GM18861 (cell line): ENCODE data around the gene SUCNR1.
A peak's percentile ranks its signal among the peaks of the same experiment; 100 is the strongest.
"Not testable (repeated sequence)": the region's sequence is repeated elsewhere in the genome, so short reads cannot be mapped to it uniquely, and the experiment has no call there.

Experiments
- ATAC-seq: cut with Tn5 transposase; IDR thresholded peaks from one replicate; pipeline ENCODE4 v1.9.1; 2021; ENCODE audit not compliant: unreplicated experiment

The SUCNR1 gene

DNA sequence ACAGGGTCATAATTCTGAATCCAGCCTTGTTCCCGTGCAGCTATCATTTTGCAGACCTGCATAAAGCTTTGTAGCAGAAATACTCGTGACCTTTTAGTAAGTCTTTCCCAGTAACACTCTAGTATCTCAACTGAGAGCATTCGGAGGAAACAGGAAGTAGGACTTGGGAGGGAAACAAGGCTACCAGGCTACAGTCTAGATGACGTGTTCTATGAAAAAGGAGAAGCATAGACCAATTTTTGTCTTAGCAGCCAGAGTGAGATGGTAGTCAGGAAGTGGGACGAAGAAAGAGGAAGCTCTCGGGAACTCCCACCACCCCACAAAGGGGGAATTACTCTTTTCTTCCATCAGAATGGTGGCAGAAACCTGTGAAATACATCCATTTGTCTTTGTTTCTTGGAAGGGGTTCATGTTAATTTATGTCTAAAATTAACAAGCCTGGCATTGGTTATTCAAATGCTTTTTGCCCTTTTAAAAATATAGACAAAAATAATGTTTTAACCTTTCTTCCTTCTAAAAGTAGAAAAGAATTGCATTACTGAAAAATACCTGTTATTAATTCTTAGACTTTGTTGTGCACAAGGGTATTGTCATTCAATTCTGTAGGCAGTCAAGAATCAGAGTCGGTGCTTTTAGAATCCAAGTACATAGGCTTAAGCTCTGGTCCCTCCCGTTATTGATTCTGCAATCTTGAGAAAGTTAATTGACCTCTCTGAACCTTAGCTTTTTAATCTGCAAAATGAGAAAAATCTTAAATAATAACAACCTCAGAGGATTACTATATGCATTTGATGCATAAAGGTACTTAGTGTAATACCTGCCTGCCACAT is 1.6 kb upstream of the SUCNR1 start:
- peak; percentile 64 for ATAC-seq

DNA sequence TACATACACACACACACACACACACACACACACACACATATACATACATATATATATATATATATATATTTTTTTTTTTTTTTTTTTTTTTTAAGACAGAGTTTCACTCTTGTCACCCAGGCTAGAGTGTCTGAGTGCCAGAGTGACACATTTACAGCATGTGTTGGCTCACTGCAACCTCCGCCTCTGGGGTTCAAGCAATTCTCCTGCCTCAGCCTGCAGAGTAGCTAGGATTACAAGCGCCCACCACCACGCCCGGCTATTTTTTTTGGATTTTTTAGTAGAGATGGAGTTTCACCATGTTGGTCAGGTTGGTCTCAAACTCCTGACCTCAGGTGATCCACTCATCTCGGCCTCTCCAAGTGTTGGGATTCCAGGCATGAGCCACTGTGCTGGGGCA is 636 bp downstream of the SUCNR1 start:
- ATAC-seq: not testable (repeated sequence)

DNA sequence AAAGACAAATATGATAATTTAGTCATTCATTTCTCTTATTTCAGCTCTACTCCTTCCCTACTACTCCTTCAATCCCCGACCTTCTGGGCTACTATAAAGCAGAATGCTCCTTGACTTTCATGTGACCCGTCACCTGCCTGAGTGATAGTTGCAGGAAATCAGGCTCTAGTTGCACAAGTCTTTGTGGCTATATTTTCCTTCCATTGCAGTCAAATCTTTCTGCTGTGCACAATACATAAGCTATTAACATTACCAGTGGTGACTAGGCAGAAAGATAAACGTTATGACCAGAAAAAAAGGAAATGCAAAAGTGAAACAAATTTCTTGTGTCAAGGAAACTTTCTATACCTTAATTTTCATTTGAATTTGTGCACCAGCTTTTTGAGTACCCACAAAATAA is 2.3 kb downstream of the SUCNR1 start:
- ATAC-seq: peak; percentile 85

DNA sequence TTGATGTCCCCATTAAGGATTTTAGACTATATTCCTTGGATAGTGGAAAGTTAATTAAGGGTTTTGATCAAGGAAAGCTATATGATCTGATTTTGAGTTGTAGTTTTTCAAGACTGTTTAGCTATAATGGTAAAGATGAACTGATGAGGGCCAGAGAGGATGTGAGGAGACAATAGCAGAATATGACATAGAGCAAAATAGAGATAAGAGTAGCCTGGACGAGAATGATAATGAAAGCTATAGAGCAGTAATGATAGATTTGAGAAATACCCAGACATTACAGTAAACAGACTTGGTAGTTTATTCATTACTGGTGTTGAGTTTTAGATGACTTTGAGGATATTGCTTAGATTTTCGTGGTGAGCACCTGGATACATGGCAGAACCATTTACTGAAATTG is 3.8 kb downstream of the SUCNR1 start:
- ATAC-seq: no peak

DNA sequence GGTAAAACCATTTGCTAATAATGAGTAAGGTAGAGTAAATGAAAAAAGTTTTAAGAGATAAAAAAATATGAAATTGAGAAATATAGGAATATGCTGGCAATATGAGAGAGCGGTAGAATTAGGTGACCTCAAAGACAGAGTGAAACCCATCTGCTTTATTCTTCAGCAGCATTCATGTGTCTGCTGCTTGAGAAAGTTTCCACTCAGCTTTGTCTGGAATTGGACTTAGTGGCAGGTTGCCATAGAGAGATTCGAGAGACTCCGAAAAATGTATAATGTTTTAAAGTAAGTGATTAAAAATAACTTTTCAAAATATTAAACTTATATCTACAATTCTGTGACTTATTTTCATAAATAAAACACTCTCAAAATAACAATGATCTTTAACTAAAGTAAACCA is 5.0 kb downstream of the SUCNR1 start:
- no peak for ATAC-seq

DNA sequence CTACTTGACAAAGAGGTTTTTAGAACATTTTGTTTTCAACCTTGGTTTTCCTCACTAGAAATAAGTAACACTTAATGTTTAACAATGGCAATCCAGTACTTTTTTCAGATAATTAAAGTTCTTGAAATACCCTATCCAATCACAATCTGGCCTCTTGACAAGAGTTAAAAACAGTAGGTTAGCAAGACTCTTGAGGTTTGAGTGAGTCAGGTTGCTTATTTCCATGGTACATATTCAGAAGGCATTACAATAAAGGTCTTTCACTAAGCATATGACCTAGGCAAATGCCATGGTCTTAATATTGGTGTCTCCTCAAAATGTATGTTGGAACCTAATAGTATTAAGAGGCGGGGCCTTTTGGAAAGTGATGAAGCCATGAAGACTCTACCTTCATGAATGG is 5.6 kb downstream of the SUCNR1 start:
- no peak for ATAC-seq

DNA sequence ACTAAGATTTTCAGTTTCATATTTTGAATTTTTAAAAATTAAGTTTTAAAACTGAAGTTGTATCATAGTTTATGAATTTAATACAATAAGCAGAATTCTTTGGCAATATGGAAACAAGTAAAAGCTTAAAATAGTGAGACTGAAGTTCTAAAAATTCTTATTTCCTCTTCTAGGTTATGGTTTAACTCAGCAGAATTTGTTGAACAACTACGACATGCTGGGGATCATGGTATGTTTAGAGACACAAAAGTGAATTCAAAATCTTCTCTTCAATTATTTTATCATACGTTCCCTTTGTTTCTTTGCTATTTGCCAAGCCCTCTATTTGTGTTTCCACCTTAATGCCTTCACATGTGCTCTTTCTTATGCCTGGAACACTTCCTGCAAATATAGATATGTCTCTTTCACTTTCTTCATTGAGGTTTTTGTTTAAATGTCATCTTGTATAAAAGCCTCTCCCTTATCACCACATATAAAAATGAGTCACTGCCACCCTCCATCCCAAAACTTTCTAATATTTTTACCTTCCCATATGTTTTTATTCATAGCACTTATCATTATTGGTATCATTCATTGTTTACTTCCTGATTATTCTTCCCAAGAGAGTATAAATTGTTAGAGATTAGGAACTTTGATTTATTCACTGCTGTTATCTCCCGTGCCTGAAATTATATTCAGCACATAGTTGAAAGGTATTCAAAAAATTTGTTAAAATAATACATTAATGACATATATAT is 6.4 kb downstream of the SUCNR1 start:
- peak; percentile 31 for ATAC-seq

DNA sequence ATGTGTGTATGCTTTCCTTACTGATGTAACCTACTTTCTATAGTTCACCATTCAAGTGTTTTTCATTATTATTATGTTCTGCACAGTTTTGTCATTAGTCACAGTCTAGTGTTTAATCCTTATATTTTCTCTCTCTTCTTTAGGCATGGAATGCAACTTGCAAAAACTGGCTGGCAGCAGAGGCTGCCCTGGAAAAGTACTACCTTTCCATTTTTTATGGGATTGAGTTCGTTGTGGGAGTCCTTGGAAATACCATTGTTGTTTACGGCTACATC is 6.9 kb downstream of the SUCNR1 start:
- no peak for ATAC-seq

DNA sequence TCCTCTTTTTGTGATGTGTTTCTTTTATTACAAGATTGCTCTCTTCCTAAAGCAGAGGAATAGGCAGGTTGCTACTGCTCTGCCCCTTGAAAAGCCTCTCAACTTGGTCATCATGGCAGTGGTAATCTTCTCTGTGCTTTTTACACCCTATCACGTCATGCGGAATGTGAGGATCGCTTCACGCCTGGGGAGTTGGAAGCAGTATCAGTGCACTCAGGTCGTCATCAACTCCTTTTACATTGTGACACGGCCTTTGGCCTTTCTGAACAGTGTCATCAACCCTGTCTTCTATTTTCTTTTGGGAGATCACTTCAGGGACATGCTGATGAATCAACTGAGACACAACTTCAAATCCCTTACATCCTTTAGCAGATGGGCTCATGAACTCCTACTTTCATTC is 7.7 kb downstream of the SUCNR1 start:
- no peak for ATAC-seq

DNA sequence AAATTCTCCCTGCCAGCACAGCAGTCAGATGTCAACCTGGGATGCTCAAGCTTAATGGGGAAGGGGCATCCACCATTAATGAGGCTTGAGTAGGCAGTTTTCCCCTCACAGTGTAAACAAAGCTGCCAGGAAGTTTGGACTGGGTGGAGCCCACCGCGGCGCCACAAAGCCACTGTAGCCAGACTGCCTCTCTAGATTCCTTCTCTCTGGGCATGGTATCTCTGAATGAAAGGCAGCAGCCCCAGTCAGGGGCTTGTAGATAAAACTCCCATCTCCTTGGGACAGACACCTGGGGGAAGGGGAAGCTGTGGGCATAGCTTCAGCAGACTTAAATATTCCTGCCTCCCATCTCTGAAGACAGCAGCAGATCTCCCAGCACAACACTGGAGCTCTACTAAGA is 12.0 kb downstream of the SUCNR1 start:
- not testable (repeated sequence) for ATAC-seq

DNA sequence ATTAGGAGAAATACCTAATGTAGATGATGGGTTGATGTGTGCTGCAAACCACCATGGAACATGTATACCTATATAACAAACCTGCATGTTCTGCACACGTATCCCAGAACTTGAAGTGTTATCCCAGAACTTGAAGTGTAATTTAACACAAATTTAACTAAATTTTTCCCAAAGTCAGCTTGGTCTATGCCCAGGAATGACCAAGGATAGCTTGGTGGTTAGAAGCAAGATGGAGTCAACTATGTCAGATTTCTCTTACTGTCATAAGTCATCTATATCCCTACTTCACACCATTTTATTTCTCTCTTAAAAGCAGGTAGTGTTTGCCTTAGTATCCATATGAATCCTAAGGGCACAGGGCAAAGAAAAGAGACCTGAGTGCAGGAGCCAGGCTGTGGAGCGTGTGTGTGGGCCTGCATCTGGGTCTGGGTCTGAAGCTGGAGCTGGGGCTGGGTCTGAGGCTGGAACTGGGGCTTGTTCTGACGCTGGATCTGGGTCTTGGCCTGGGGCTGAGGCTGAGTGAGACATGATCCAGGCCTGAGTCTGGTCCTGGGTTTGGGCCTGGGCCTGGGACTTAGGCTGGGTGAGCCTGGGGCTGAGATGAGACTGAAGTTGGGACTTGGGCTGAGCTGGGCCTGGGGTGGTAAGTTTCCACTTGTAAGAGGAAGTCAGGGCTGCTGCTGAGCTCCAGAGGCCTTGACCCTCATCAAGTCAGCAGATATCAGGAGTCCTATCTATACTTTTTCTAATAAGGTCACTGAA is 14.2 kb downstream of the SUCNR1 start:
- not testable (repeated sequence) for ATAC-seq

DNA sequence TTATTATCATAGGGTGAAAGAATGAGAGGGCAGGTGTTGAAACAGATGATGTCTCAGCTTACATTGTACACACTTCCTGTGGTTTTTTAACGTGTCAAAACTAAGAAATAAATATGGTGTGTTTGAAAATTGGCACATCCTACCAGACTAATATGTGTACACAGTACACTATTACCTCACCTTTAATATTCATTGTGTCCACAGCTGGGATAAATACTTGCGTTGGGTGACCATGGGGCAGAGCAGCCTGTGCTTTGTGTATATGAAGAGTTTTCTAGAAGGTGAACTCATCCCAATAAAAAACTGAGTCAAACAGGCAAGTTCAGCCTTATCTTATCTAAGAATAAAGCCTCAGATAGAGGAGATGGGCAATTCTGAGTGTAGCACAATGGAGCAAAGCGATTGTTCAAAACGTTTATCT is 17.3 kb downstream of the SUCNR1 start:
- peak; percentile 82 for ATAC-seq

DNA sequence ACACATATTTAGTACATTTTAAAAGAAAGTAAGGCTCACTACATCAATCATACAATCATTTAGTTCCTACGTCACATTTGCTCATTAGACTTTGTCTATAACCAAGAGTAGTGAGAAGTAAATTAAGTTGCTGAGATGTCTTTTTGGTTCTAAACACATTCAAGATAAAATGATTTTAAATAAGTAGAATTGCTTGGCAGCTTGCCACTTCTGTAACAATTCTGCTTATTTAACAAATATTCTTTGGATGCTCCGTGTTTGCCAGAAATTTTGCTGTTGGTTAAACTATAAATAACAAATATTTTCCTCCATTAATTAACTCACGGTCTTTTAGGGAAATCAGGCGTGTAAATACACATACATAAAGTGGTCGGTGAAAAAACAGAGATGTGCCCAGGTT is 18.3 kb downstream of the SUCNR1 start:
- ATAC-seq: no peak

DNA sequence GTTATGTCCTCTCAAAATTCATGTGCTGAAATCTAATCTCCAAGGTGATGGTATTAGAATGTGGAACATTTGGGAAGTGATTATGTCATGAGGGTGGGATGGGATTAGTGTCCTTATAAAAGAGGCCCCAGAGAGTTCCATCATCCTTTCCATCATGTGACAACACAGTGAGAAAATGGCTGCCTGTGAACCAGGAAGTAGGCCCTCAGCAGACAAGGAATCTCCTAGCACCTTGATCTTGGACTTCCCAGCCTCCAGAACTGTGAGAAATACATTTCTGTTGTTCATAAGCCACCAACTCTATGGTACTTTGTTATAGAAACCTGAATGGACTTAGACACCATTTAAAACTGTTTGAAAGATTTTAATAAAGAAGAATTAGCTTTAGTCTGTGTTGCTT is 20.8 kb downstream of the SUCNR1 start:
- ATAC-seq: no peak

DNA sequence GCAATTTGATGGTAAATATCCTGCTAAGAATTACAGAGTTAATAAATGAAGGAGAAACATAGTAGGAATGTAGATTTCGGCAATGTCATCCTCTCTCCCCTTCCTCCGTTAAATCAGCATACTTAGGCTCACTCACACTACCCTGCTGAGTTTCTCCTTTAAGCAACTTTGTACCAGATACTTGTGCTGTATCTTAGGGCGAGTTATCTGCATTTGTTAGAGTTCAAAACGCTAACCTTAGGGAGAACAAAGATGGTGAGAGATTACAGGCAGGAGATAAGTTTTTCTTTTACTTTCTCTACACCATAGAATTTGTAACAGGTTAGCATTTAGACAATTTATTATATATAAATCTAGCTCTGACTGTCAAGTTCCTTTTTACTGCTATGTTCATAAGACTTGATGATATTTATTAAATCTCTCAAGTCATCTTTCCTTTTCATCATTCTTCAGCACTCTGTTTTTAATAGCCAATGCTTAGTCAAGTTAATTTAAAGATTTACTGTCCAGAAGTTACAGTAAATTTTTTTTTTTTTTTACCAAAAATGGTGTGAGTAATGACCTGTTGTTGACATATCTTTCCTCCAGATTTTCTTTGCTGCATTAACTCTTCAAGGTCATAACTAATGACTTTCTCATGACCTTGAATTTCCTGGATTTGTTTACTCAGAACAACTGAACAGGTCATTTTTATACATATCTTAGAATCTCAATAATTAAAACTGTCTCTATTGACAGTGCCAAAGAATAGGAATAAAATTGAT is 22.2 kb downstream of the SUCNR1 start:
- no peak for ATAC-seq

DNA sequence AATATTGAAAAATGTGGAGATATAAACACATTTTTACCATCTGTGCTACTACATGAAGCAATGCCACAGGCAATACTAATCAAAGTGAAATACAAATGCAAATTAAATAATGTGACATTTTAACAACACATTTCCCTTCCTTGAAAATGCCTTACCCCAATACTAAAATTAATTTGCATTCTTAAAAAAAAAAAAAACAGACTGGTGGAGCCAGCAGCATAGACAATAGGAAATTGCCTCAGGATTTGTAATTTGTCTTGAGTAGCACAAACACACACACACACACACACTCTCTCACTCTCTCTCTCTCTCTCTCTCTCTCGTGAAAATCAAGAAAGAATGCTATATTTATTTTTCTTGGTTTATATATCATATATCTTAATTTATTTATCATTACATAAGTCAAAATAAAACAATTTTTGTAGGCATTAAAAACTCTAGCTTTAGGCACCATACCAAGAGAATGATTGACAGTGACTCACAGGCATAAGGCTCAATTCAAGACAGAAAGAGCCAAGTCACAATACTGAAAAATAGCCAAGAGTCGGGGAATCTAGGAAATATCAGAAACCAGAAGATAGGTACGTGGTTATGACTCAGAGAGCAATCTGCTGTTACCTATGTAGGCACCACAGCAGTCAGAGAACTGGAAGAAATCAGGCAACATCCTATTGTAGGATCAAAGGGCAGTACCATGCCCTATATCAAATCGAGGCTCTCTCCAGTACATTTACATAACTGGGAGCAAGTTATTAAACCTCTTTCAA is 23.0 kb downstream of the SUCNR1 start:
- ATAC-seq: no peak

DNA sequence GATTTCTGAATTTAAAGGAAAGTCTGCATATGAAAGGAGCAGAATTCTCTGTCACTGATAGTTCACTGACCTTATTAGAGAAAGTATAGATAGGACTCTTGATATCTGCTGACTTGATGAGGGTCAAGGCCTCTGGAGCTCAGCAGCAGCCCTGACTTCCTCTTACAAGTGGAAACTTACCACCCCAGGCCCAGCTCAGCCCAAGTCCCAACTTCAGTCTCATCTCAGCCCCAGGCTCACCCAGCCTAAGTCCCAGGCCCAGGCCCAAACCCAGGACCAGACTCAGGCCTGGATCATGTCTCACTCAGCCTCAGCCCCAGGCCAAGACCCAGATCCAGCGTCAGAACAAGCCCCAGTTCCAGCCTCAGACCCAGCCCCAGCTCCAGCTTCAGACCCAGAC is 24.7 kb downstream of the SUCNR1 start:
- ATAC-seq: not testable (repeated sequence)

DNA sequence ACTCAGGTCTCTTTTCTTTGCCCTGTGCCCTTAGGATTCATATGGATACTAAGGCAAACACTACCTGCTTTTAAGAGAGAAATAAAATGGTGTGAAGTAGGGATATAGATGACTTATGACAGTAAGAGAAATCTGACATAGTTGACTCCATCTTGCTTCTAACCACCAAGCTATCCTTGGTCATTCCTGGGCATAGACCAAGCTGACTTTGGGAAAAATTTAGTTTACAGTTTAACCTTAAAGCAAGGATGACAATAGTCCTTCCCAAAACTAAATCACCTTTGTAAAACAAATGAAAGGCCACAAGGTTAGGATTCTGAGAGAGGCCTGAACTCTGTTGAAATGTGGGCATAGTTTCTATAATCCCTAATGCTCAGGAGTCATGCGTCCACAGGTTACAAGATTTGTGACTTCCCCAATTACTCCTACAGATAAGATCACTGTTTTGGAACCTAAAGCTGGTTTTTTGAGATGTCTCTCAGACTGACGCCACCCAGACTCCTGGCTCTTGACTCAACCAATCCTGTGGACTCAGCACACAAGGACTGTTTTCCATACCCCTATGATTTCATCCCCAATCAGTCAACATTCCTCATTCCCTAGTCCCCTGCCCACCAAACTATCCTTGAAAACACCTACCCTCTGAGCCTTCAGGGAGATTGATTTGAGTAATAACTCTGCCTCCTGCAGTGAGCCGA is 25.3 kb downstream of the SUCNR1 start:
- ATAC-seq: not testable (repeated sequence)

DNA sequence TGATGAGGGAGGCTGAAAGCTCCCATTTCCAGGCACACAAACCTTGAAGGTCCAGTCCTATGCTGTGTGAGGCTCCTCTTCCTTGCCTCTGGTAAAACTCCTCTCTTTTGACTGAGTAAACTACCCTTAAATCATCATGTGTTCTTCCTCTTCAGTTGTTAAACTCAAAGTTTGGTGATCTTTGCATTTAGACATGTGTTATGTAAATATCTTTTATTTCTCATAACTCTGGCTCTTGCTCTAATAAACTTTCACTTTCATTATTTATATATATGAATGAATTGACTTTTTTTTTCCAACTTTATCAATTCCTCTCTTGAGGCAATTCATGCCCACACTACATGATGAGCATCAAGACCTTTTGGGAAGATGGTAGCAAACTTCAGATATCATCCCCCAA is 26.6 kb downstream of the SUCNR1 start:
- no peak for ATAC-seq

DNA sequence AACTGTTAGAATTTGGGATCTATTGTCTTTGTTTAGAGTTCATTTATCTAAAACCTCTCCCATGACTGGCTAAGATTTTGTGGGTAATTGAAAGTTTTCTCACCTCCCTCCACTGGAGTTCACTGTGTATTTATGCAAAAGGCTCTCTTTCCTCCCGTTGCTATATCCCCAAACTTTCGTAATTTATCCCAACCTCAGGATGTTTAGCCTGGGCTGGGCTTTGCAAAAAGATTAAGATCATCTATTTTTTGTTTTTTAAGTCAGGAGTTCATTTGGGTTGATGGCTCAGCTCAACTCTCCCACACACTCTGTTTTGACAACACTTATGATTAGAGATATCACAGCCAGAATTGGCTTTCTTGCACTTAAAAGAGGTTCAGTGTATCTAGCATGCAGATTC is 27.0 kb downstream of the SUCNR1 start:
- no peak for ATAC-seq
